Left ventricle myocardium superior (tissue), 1 donor: ENCODE data around the gene TNNC1. TPM values are rescaled to one million over a fixed set of nuclear protein-coding genes. Genes with fewer than 3 reads are reported as not detected.

Experiments
- ATAC-seq: fragments of 200-7000 bp; cut with Tn5 transposase; one replicate; pipeline ENCODE4 v1.9.1; 2020; ENCODE audit warnings: mild to moderate bottlenecking, moderate library complexity
- DNase-seq: peaks from one replicate; pipeline ENCODE4 v3.0.0-alpha.2; 2020
- intact Hi-C: fragments of 100-400 bp; cut with micrococcal nuclease; formaldehyde crosslinking; loops from one replicate; pipeline ENCODE4 v1.11.0; 2022
- total RNA-seq: library from RNA; stranded (reverse); fragmentation: NEBNext Ultra II Directional; extraction: Animal tissue kit (Norgen Biotek cat#: 25700); gene quantifications from one replicate; pipeline ENCODE4 v1.2.1, GENCODE V29; 2021
- donor health status: DM: no; HTN: yes; CAD: no; lungs with severe emphysema.

TNNC1 gene
- total RNA-seq, 1 donor from 2014 or later = 8,945 TPM

DNA sequence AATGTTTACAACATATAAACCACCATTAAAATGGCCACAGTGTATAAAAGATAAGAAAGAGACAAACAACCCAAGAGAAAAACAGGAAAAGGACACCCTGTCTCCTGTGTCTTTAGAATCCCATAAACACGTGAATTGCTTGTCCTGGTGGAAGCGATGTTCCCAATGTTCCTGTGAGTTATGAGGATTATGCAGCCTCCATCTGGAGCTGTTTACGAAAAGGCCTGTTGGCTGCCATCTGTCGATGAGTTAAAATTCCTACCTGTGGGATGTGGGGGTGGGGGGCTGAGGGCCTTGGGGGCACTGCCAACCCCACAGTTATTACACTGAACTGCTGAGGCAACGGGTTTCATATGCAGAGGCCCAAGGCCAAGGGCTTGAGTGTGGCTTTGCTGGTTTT lies 15.2 kb upstream of the TNNC1 start:
- ATAC-seq (no peak), DNase-seq (no peak)
- intact Hi-C loops = no loop called here

DNA sequence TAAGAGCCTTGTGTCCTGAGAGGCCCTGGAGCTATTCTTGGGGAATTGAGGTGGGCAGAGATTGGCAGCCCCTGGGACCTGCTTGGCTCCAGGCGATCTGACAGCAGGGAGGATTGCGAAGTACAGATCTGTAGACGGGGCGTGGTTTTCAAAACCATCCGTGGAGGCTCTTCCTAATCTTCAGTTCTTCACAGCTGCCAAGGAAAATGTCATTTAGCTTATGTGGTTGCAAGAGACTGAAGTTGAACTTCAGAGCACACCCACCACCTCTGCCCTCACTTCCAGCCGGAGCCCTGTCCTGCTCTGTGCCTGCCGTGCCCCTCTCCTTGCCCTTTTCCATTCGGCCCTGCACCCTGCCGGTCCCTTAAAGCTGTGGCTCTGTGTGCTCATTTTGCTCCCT lies 14.5 kb upstream of the TNNC1 start:
- ATAC-seq (peak; percentile 34), DNase-seq (peak; percentile 25)

GRCh38 chr3:52463416-52463815 lies 9.6 kb upstream of the TNNC1 start:
- intact Hi-C loops = no loop called here
- ATAC-seq (no peak), DNase-seq (no peak)

More for the DNA sequence above, 14.5 kb upstream of the TNNC1 start:
- intact Hi-C loops = no loop called here

DNA sequence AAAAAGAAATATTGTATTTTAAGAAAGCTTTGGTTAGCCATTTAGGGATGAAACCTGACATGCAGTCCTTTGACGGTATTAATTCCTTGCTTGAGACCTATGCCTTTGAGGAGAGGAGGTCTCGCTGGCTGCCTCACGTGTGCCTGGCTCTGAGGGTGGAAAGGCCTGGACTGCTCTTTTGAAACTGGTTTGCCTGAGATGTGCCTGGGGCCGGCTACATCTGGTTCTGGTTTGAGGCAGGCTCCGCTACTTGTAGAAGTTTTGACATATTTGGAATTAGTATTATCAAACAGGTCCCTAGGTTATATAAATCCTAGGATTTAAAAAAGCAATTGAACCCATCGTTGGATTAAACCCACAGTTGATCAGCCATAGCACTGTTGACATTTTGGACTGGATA lies 8.0 kb upstream of the TNNC1 start:
- no peak for ATAC-seq

GRCh38 chr3:52458770-52459545 lies 5.1 kb upstream of the TNNC1 start:
- DNase-seq (no peak), ATAC-seq (no peak)
- intact Hi-C loops = no loop called here

More for the DNA sequence above, 8.0 kb upstream of the TNNC1 start:
- intact Hi-C loops = no loop called here
- DNase-seq = no peak

GRCh38 chr3:52458031-52458760 lies 4.4 kb upstream of the TNNC1 start:
- no peak for ATAC-seq
- intact Hi-C loops = no loop called here

GRCh38 chr3:52456800-52457183 lies 3.0 kb upstream of the TNNC1 start:
- DNase-seq (no peak), ATAC-seq (no peak)
- intact Hi-C loops = no loop called here

More at GRCh38 chr3:52458031-52458760, 4.4 kb upstream of the TNNC1 start:
- no peak for DNase-seq

DNA sequence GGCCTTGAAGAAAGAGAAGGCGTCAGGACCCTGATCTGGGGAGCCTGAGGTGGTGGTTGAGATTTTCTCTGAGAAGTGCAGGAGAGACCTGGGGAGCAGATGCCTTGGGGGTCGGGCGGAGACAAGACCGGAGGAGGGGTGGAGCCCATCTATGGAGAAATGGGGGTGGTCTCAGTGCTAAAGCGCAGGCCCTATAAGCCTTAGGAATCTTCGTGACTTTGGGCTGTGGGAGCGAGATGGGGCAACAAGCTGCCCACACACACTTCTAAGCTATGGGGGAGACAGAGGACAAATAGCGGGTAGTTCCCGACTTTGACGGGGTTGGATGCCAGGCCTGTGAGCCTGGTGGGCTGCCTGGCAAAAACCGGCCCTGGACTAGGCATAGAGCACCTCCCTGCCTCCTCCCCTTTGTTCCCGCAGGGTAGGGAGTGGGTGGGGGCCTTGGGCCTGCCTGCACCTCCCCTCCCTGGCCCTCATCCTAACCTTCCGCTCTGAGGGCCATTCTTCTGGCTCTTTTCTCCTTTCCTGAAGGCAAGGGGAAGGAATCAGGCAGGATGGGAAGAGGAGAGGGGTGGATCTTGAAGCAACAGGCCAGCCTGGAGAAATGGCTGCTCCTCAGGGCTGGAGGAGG lies 2.4 kb upstream of the TNNC1 start:
- peak; percentile 2 for ATAC-seq
- DNase-seq = peak; percentile 52
- intact Hi-C loops = no loop called here

DNA sequence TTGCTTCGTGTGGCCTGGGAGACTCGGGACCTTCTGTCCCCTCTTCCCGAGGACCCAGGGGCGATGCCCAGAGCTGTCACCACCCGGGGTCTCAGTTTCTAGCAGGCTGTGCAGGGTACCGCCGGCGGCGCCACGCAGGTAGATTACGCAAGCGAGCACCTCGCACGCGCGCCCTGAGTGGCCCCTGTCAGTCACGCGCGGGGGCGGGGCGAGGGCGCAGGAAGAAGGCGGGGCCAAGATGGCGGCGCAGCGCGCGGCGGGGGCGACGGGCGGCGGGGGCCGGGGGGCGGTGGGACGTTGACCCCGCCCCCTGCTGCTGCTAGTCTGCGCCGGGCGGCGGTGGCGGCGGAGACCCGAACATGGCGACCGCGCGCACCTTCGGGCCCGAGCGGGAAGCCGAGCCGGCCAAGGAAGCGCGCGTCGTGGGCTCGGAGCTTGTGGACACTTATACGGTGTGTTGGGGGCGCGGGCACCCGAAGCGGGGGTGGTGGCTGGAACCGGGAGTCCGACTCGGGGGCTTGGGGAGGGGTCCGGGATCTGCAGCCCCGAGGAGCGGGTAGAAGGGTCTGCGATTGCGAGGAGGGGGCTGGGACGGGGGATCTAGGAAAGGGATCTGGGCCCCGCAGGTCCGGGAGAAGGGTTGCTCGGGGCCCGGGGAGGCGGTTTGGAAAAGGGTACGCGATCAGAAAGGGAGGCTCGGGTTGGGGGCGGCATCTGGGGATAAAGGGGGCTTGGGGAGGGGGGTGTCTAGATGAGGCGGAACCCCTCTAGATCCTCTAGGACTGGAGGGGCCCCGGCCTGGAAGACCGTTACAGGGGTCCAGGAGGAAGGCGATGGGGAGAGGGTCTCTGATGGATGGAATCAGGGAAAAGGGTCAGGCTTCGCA lies 1.7 kb upstream of the TNNC1 start, which contains the start of gene NISCH:
Gene NISCH, plus strand, starts transcription at position 322 of the 886 bp plus-strand sequence. Its CDS starts 38 bp downstream, at position 360.
- peak; percentile 96 for DNase-seq
- ATAC-seq = peak; percentile 58
- intact Hi-C loops = no loop called here

- no peak for DNase-seq
- intact Hi-C loops = no loop called here
- no peak for ATAC-seq
These were observed 1.1 kb upstream of the TNNC1 start for GRCh38 chr3:52454938-52455282.

GRCh38 chr3:52454250-52454937 lies 553 bp upstream of the TNNC1 start:
- peak; percentile 73 for DNase-seq
- no peak for ATAC-seq
- intact Hi-C loops = no loop called here

- ATAC-seq (peak; percentile 62), DNase-seq (peak; percentile 88)
- intact Hi-C loops = no loop called here
These were observed 1.1 kb downstream of the TNNC1 start for GRCh38 chr3:52452570-52453221.

- no peak for ATAC-seq
- intact Hi-C loops = no loop called here
- DNase-seq = peak; percentile 29
These were observed 1.7 kb downstream of the TNNC1 start for GRCh38 chr3:52452126-52452525.

DNA sequence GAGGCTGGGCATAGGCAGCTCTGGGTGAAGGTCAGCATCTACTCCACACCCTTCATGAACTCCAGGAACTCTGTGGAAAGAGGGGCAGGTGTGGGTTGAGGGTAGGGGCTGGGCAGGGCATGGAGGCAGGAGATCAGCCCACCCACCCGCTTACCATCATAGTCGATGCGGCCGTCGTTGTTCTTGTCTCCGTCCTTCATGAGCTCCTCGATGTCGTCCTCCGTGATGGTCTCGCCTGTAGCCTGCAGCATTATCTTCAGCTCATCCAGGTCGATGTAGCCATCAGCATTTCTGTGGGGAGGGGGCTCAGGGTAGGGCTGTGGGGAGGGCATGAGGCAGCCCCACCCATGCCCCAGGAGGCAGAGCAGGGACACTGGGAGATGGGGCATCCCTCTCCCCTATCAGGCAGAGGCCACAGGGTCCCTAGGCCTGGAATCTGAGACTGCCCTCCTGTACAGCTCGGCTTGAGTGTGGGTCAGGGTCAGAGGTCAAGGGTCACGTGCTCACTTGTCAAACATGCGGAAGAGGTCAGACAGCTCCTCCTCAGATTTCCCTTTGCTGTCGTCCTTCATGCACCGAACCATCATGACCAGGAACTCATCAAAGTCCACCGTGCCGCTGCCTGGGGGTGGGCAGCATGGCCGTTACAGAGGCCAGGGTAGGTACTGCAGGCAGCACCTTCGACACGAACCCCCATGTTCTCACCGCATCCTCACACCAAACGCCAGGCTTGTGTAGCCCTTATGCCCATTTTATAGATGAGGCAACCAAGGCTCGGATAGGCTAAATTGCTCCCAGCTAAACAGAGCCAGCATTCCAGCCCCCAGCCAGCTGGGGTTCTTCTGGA lies 2.4 kb downstream of the TNNC1 start:
- intact Hi-C loops = no loop called here
- DNase-seq = peak; percentile 34
- no peak for ATAC-seq

DNA sequence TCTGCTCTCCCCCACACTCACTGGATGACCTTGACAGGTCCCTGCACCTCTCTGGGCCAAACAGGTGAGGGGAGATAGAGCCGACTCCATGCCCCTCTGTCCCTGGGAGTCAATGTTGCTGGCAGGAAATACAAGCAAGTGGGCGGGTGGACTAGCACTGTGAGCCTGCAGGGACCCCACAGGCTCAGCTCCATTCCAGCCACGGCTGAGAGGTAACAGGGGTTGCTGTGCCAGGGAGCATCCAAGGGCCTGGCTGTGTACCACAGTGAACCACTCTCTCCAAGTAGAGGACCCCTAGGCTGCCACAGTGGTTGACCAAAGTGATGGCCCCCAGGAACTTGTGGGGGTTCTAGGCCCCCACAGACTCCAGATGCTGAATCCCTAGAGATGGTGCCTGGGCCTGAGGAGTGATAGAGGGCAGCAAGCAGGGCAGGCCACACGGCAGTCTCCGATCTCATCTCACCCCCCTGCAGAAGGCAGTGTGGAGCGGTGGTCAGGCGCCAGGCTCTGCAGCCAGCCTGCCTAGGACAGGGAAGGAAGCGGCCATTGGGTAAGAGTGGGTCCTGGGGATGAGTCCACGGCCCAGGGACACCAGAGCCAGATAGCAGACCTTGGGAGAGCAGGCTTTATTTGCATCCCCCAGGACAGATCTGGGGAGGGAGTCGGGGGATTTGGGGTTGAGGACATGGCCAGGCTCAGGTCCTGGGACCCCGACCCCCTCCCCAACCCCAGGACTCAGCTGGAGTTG lies 3.2 kb downstream of the TNNC1 start:
- DNase-seq (peak; percentile 36), ATAC-seq (peak; percentile 1)
- intact Hi-C loops = no loop called here

GRCh38 chr3:52447512-52448355 lies 6.1 kb downstream of the TNNC1 start:
- intact Hi-C loops = no loop called here
- peak; percentile 15 for DNase-seq

More at GRCh38 chr3:52447512-52448355, 6.1 kb downstream of the TNNC1 start:
- no peak for ATAC-seq
